WERI-Rb-1 (cell line): Measurements from ENCODE around the gene ABCC1.
"Not testable (repeated sequence)": the region's sequence is repeated elsewhere in the genome, so short reads cannot be mapped to it uniquely, and the experiment has no call there.

Experiments used
- DNase-seq: peaks from one replicate; pipeline ENCODE4 v3.0.0-alpha.2; 2020
- H3K27ac ChIP-seq: fragments of 250-450 bp; sonication (Bioruptor Pico); 2 replicates; pipeline ENCODE4 v1.5.1; 2020; ENCODE audit warnings: mild to moderate bottlenecking, moderate library complexity
- H3K27me3 ChIP-seq: fragments of 250-450 bp; sonication (Bioruptor Pico); 2 replicates; pipeline ENCODE4 v1.5.1; 2021; ENCODE audit warnings: mild to moderate bottlenecking, low read depth, moderate library complexity; ENCODE audit not compliant: insufficient read depth, severe bottlenecking
- H3K36me3 ChIP-seq: fragments of 250-450 bp; sonication (Bioruptor Pico); 2 replicates; pipeline ENCODE4 v1.5.1; 2020; ENCODE audit warnings: mild to moderate bottlenecking, moderate library complexity
- H3K4me3 ChIP-seq: 2 replicates; pipeline ENCODE4 v1.5.1; 2011; ENCODE audit warnings: low read depth, mild to moderate bottlenecking, control low read depth, low read length
- H3K9me3 ChIP-seq: fragments of 250-450 bp; sonication (Bioruptor Pico); 2 replicates; pipeline ENCODE4 v1.5.1; 2021; ENCODE audit warnings: mild to moderate bottlenecking, moderate library complexity; ENCODE audit not compliant: severe bottlenecking
- TF ChIP-seq, protein P1 (sequence below): IDR thresholded peaks from 2 replicates; pipeline ENCODE4 v1.5.1; 2011; ENCODE audit warnings: low read depth, mild to moderate bottlenecking, control low read depth, inconsistent platforms, low read length

ABCC1 gene

DNA sequence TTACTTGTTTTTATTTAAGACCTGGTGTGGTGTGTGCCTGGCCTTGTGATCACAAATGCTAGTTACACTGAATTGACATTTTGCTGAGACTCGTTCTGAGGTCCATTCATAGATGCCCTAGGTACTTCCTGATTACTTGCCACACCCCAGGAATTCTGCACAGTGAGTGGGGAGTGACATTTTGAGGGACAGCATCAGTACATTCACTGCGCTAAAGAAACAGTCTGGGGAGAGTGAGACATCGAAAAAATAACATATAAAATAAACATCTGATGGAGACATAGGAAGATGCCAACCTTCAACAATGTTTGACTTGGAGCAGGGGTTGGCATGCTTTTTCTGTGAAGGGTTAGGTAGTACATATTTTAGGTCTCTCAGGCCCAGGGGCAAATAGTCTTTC lies 30.4 kb downstream of the ABCC1 start:
- no peak for DNase-seq
- peaks cover 12% of the 10 kb centered on the region for H3K9me3 ChIP-seq
- no peak overlapping the region for H3K27ac ChIP-seq
- H3K36me3 ChIP-seq: peaks cover 6% of the 10 kb centered on the region; the same call in 1 of the 2 replicates
- TF ChIP-seq, protein P1, sequence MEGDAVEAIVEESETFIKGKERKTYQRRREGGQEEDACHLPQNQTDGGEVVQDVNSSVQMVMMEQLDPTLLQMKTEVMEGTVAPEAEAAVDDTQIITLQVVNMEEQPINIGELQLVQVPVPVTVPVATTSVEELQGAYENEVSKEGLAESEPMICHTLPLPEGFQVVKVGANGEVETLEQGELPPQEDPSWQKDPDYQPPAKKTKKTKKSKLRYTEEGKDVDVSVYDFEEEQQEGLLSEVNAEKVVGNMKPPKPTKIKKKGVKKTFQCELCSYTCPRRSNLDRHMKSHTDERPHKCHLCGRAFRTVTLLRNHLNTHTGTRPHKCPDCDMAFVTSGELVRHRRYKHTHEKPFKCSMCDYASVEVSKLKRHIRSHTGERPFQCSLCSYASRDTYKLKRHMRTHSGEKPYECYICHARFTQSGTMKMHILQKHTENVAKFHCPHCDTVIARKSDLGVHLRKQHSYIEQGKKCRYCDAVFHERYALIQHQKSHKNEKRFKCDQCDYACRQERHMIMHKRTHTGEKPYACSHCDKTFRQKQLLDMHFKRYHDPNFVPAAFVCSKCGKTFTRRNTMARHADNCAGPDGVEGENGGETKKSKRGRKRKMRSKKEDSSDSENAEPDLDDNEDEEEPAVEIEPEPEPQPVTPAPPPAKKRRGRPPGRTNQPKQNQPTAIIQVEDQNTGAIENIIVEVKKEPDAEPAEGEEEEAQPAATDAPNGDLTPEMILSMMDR: no peak
- H3K4me3 ChIP-seq: no peak overlapping the region
- H3K27me3 ChIP-seq: no peaks in the 10 kb centered on the region

DNA sequence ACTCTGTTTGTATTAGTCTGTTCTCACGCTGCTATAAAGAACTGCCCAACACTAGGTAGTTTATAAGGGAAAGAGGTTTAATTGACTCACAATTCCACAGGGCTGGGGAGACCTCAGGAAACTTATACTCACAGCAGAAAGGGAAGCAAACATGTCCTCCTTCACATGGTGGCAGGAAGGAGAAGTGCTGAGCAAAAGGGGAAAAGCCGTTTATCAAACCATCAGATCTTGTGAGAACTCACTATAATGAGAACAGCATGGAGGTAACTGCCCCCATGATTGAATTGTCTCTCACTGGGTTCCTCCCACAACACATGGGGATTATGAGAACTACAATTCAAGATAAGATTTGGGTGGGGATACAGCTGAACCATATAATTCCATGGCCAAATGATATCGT lies 30.9 kb downstream of the ABCC1 start:
- DNase-seq: no peak
- Histone ChIP-seq H3K9me3 (peaks cover 12% of the 10 kb centered on the region), H3K27ac (no peak overlapping the region), H3K36me3 (peaks cover 6% of the 10 kb centered on the region; the same call in 1 of the 2 replicates), H3K4me3 (no peak overlapping the region), H3K27me3 (no peaks in the 10 kb centered on the region)
- TF ChIP-seq, protein P1: no peak

DNA sequence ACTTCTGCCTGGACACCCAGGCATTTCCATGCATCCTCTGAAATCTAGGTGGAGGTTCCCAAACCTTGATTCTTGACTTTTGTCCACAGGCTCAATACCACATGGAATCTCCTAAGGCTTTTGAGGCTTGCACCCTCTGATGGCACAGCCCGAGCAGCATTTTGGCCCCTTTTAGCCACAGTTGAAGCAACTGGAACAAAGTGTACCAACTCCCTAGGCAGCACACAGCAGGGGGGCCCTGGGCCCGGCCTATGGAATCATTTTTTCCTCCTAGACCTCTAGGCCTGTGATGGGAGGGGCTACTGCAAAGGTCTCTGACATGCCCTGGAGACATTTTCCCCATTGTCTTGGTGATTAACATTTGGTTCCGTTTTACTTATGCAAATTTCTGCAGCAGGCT lies 32.0 kb downstream of the ABCC1 start:
- peaks cover 6% of the 10 kb centered on the region; the same call in 1 of the 2 replicates for H3K36me3 ChIP-seq

DNA sequence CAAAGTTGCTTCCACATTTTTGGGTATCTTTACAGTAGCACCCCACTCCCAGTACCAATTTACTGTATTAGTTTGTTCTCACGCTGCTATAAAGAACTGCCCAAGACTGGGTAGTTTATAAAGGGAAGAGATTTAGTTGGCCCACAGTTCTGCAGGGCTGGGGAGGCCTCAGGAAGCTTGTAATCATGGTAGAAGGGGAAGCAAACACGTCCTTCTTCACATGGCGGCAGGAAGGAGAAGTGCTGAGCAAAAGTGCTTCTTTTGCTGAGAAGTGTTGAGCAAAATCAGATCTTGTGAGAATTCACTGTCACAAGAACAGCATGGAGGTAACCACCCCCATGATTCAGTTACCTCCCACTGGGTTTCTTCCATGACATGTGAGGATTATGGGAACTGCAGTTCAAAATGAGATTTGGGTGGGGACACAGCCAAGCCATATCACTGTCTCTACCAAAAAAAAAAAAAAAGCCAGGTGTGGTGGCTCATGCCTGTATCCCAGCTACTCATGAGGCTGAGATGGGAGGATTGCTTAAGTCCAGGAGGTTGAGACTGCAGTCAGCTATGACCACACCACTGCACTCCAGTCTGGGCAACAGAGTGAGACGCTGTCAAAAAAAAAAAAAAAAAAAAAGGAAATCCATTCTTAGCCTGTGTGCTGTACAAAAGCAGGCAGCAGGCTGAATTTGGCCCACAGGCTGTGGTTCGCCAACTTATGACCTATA lies 32.9 kb downstream of the ABCC1 start:
- peaks cover 12% of the 10 kb centered on the region for H3K9me3 ChIP-seq
- not testable (repeated sequence) for H3K36me3 ChIP-seq, H3K27ac ChIP-seq, H3K27me3 ChIP-seq, H3K4me3 ChIP-seq, DNase-seq

More for the DNA sequence above, 32.0 kb downstream of the ABCC1 start:
- Histone ChIP-seq H3K4me3 (no peak overlapping the region), H3K27ac (no peak overlapping the region), H3K9me3 (peaks cover 12% of the 10 kb centered on the region), H3K27me3 (no peaks in the 10 kb centered on the region)
- TF ChIP-seq, protein P1: no peak
- no peak for DNase-seq

DNA sequence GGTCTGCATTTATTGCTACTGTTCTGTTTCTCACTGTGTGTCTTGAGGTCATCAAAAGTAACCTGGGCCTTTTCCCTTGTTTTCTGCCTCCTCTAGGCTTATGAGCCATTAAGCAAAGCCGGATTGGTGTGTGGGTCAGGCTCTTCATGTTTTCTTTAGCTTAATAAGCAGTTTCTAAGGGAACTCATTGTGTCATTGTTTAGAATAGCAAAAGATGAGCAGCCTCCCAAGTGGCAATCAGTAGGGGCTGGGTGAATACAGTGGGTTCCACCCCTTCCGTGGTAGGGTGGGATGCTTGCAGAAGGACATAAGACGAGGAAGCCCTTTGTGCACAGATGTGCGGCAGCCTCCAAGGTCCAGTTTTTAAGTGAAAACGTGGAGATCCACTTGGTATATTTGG lies 34.5 kb downstream of the ABCC1 start:
- H3K27ac ChIP-seq: no peak overlapping the region
- 0 out of 2 replicates have a peak, but pooled peaks cover 3% of the 10 kb centered on the region for H3K36me3 ChIP-seq
- H3K9me3 ChIP-seq: peaks cover 12% of the 10 kb centered on the region
- no peaks in the 10 kb centered on the region for H3K27me3 ChIP-seq
- DNase-seq: no peak
- TF ChIP-seq, protein P1: no peak
- H3K4me3 ChIP-seq: no peak overlapping the region

DNA sequence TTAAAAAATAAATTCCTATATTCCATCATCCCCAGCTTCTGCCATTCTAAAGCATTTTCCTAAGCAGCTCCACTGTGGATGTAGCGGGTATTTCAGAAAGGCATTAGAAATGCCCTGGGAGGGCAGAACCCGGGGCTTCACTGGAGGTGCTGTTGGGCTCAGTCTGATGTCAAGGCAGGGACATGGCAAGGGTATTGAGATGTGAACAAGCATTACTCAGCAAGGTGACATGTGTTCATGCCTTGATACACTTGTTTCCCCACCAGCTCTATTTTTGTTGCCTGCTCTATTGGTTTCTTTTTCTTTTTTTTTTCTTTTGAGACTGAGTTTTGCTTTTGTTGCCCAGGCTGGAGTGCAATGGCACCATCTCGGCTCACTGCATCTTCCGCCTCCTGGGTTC lies 35.7 kb downstream of the ABCC1 start:
- TF ChIP-seq, protein P1: no peak
- H3K36me3 ChIP-seq: 0 out of 2 replicates have a peak, but pooled peaks cover 3% of the 10 kb centered on the region
- no peak overlapping the region for H3K27ac ChIP-seq

More for the DNA sequence above, 35.7 kb downstream of the ABCC1 start:
- Histone ChIP-seq H3K9me3 (peaks cover 12% of the 10 kb centered on the region), H3K4me3 (no peak overlapping the region), H3K27me3 (no peaks in the 10 kb centered on the region)
- DNase-seq: no peak
